Measurements from ENCODE around the gene ADAMTS12. TPM values are rescaled to one million over a fixed set of nuclear protein-coding genes. Genes with fewer than 3 reads are reported as not detected.

The ADAMTS12 gene
- polyA plus RNA-seq, 3 donors: 13.5 to 18.0 (median 15.8) TPM

GRCh38 chr5:33846851-33847250 lies 44.9 kb downstream of the ADAMTS12 start:
- DNase-seq: no peak

GRCh38 chr5:33843579-33843978 lies 48.2 kb downstream of the ADAMTS12 start:
- DNase-seq: no peak

- no peak for DNase-seq
Observed at GRCh38 chr5:33842456-33842855, 49.3 kb downstream of the ADAMTS12 start.

GRCh38 chr5:33841891-33842290 lies 49.9 kb downstream of the ADAMTS12 start:
- no peak for DNase-seq

GRCh38 chr5:33840927-33841547 lies 50.8 kb downstream of the ADAMTS12 start:
- DNase-seq: no peak

- DNase-seq: no peak
Observed at GRCh38 chr5:33837301-33837700, 54.5 kb downstream of the ADAMTS12 start.

GRCh38 chr5:33834334-33834733 lies 57.5 kb downstream of the ADAMTS12 start:
- DNase-seq: no peak

- no peak for DNase-seq
Observed at GRCh38 chr5:33833237-33833575, 58.6 kb downstream of the ADAMTS12 start.

GRCh38 chr5:33832404-33833236 lies 59.2 kb downstream of the ADAMTS12 start:
- no peak for DNase-seq

GRCh38 chr5:33831041-33831440 lies 60.7 kb downstream of the ADAMTS12 start:
- no peak for DNase-seq

GRCh38 chr5:33829430-33829829 lies 62.4 kb downstream of the ADAMTS12 start:
- DNase-seq: no peak

- DNase-seq: no peak
Observed at GRCh38 chr5:33828626-33829308, 63.0 kb downstream of the ADAMTS12 start.

GRCh38 chr5:33827885-33828284 lies 63.9 kb downstream of the ADAMTS12 start:
- DNase-seq: no peak

- DNase-seq: no peak
Observed at GRCh38 chr5:33827018-33827707, 64.6 kb downstream of the ADAMTS12 start.

GRCh38 chr5:33824516-33825195 lies 67.1 kb downstream of the ADAMTS12 start:
- DNase-seq: peak; percentile 28

- DNase-seq: no peak
Observed at GRCh38 chr5:33817301-33817700, 74.5 kb downstream of the ADAMTS12 start.

- DNase-seq: peak; percentile 43
Observed at GRCh38 chr5:33816791-33817190, 75.0 kb downstream of the ADAMTS12 start.

GRCh38 chr5:33812746-33813145 lies 79.0 kb downstream of the ADAMTS12 start:
- DNase-seq: no peak

GRCh38 chr5:33810491-33811120 lies 81.2 kb downstream of the ADAMTS12 start:
- no peak for DNase-seq

GRCh38 chr5:33809936-33810335 lies 81.9 kb downstream of the ADAMTS12 start:
- DNase-seq: no peak

- DNase-seq: no peak
Observed at GRCh38 chr5:33808699-33809098, 83.1 kb downstream of the ADAMTS12 start.

Measured in renal pelvis (tissue), 4 donors.